GM13977 (cell line): ENCODE measurements around the gene CALN1.

Experiments used
- DNase-seq: peaks from one replicate; pipeline ENCODE4 v3.0.0; 2012; ENCODE audit warnings: low spot score
- CTCF ChIP-seq: IDR thresholded peaks from 2 replicates; pipeline ENCODE4 v1.5.1; 2012; ENCODE audit warnings: mild to moderate bottlenecking, control low read depth; ENCODE audit not compliant: insufficient read depth; ENCODE audit errors: extremely low read depth, missing control alignments
- in situ Hi-C: fragments of 300-500 bp; cut with MboI; formaldehyde crosslinking; loops from one replicate; pipeline ENCODE4 v1.12.0; 2022; ENCODE audit warnings: low sequenced_read_pairs, low pct_unique_long_range_greater_than_20kb, mixed read lengths, inconsistent platforms; ENCODE audit not compliant: unreplicated experiment

CALN1 gene

GRCh38 chr7:71905821-71906220 lies 506.3 kb downstream of the CALN1 start:
- DNase-seq: no peak
- in situ Hi-C loops: no loop called here
- TF ChIP-seq CTCF: no peak

GRCh38 chr7:71904484-71904883 lies 507.7 kb downstream of the CALN1 start:
- DNase-seq: no peak
- in situ Hi-C loops: no loop called here
- TF ChIP-seq CTCF: no peak

- in situ Hi-C loops: no loop called here
- DNase-seq: no peak
- TF ChIP-seq CTCF: no peak
Observed at GRCh38 chr7:71900556-71900955, 511.6 kb downstream of the CALN1 start.

- DNase-seq: no peak
- no peak for TF ChIP-seq CTCF
- in situ Hi-C loops: no loop called here
Observed at GRCh38 chr7:71896535-71896934, 515.6 kb downstream of the CALN1 start.

- no peak for DNase-seq
- TF ChIP-seq CTCF: no peak
- in situ Hi-C loops: no loop called here
Observed at GRCh38 chr7:71886046-71886445, 526.1 kb downstream of the CALN1 start.

- no peak for DNase-seq
- in situ Hi-C loops: no loop called here
- TF ChIP-seq CTCF: no peak
Observed at GRCh38 chr7:71885487-71885886, 526.7 kb downstream of the CALN1 start.

GRCh38 chr7:71883415-71883814 lies 528.7 kb downstream of the CALN1 start:
- DNase-seq: no peak
- in situ Hi-C loops: no loop called here
- no peak for TF ChIP-seq CTCF
